ENCODE results near the gene C2orf49.

DNA sequence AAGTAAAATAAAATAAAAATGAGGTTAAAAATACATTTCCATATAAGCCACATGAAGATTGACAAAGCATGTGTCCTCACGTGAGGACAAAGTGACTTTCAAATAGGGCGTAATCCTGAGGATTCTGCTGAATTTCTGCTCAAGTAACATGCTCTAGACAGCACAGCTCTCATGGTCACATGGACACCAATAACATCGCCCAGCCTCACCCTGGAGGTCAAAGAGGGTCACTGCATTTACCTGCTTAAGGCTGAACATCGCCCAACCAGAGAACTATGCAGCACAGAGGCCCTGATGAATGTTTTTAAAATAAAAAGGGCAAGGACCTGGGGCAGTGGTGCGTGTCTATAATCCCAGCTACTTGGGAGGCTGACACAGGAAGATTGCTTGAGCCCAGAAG, 38.0 kb upstream of the C2orf49 start:
- TF ChIP-seq POLR2A (IDR thresholded peaks at IDR 0.05) (no peak), CTCF (IDR thresholded peaks at IDR 0.05) (no peak)
